ENCODE measurements around the gene GJA3. TPM values are rescaled to one million over a fixed set of nuclear protein-coding genes. Genes with fewer than 3 reads are reported as not detected.

Gene GJA3
- total RNA-seq, 2 experiments from 2014 or later, result not detected

GRCh38 chr13:20102525-20103180 is 58.2 kb downstream of the GJA3 start:
- intact Hi-C loops (cut with micrococcal nuclease; ENCODE audit: unreplicated experiment), result no loop called here
- CTCF ChIA-PET (ENCODE audit: unreplicated experiment), result no interaction called here

GRCh38 chr13:20101467-20102316 is 59.2 kb downstream of the GJA3 start:
- DNase-seq (ENCODE audit: low spot score), result no peak
- no peaks in the 10 kb centered on the region for H4K20me1 ChIP-seq (ENCODE audit: insufficient read depth, low read length)
- no peaks in the 10 kb centered on the region for H3K79me2 ChIP-seq (ENCODE audit: insufficient read depth, low read depth, low read length)
- H3K9me2 ChIP-seq (ENCODE audit: insufficient read depth, low read length), result no peaks in the 10 kb centered on the region
- POLR2A ChIA-PET, result interaction anchor here (1.4 kb wide), 1 partner anchor 8 kb away, joined by 5 read pairs; no protein-coding TSS in a partner anchor
- H3K36me3 ChIP-seq (ENCODE audit: insufficient read depth, low read length), result no peaks in the 10 kb centered on the region
- no peaks in the 10 kb centered on the region for H3K4me1 ChIP-seq (ENCODE audit: insufficient read depth, low read length, poor library complexity, severe bottlenecking)
- no peak overlapping the region for H3K4me2 ChIP-seq (ENCODE audit: low read length)
- intact Hi-C loops (cut with micrococcal nuclease; ENCODE audit: unreplicated experiment), result no loop called here
- no peak for TF ChIP-seq EZH2phosphoT487 (IDR thresholded peaks at IDR 0.05; ENCODE audit: borderline replicate concordance, low read depth, low read length)
- TF ChIP-seq, protein P1, sequence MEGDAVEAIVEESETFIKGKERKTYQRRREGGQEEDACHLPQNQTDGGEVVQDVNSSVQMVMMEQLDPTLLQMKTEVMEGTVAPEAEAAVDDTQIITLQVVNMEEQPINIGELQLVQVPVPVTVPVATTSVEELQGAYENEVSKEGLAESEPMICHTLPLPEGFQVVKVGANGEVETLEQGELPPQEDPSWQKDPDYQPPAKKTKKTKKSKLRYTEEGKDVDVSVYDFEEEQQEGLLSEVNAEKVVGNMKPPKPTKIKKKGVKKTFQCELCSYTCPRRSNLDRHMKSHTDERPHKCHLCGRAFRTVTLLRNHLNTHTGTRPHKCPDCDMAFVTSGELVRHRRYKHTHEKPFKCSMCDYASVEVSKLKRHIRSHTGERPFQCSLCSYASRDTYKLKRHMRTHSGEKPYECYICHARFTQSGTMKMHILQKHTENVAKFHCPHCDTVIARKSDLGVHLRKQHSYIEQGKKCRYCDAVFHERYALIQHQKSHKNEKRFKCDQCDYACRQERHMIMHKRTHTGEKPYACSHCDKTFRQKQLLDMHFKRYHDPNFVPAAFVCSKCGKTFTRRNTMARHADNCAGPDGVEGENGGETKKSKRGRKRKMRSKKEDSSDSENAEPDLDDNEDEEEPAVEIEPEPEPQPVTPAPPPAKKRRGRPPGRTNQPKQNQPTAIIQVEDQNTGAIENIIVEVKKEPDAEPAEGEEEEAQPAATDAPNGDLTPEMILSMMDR (conservative IDR thresholded peaks at IDR 0.05; ENCODE audit: low read length), result no peak
- CTCF ChIA-PET (ENCODE audit: unreplicated experiment), result no interaction called here
- H3K9me3 ChIP-seq (ENCODE audit: low read length), result no peaks in the 10 kb centered on the region
- no peak overlapping the region for H2AFZ ChIP-seq (ENCODE audit: low read length)
- no peak overlapping the region for H3K27ac ChIP-seq (ENCODE audit: low read depth, low read length, poor library complexity, severe bottlenecking)
- no TSS peak for BruUV-seq (replicated peaks)
- no peak overlapping the region for H3K4me3 ChIP-seq (ENCODE audit: low read depth, low read length, poor library complexity, severe bottlenecking)

More at GRCh38 chr13:20102525-20103180, 58.2 kb downstream of the GJA3 start:
- Histone ChIP-seq H2AFZ (ENCODE audit: low read length) (no peak overlapping the region), H3K9me2 (ENCODE audit: insufficient read depth, low read length) (no peaks in the 10 kb centered on the region), H3K9me3 (ENCODE audit: low read length) (no peaks in the 10 kb centered on the region), H3K27ac (ENCODE audit: low read depth, low read length, poor library complexity, severe bottlenecking) (no peak overlapping the region), H3K4me2 (ENCODE audit: low read length) (no peak overlapping the region), H4K20me1 (ENCODE audit: insufficient read depth, low read length) (no peaks in the 10 kb centered on the region), H3K36me3 (ENCODE audit: insufficient read depth, low read length) (no peaks in the 10 kb centered on the region), H3K4me1 (ENCODE audit: insufficient read depth, low read length, poor library complexity, severe bottlenecking) (no peaks in the 10 kb centered on the region), H3K4me3 (ENCODE audit: low read depth, low read length, poor library complexity, severe bottlenecking) (no peak overlapping the region), H3K79me2 (ENCODE audit: insufficient read depth, low read depth, low read length) (no peaks in the 10 kb centered on the region)
- TF ChIP-seq EZH2phosphoT487 (IDR thresholded peaks at IDR 0.05; ENCODE audit: borderline replicate concordance, low read depth, low read length), result no peak
- TF ChIP-seq, protein P1 (conservative IDR thresholded peaks at IDR 0.05; ENCODE audit: low read length), result no peak
- no peak for DNase-seq (ENCODE audit: low spot score)
- POLR2A ChIA-PET, result no interaction called here
- BruUV-seq (replicated peaks), result no TSS peak

DNA sequence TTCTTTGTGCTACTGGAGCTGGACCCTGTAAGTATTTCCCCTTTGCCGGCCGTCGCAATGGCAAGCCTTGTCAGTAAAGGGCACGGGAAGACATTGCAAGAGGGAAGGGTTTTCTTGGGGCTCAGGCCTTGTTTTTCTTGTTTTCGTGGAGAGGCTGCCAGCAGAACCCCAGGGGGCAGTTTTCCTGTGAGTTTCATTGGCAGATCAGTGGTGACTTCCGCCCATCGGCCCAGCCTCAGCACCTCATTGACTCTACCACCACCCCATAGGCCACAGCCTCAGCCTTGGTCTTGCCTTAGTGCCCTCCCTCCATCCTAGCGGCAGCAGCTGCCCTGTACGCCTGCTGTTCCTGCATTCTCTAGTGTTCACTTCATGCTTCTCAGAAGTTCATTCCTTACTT is 61.5 kb downstream of the GJA3 start:
- Histone ChIP-seq H3K9me3 (ENCODE audit: low read length) (no peaks in the 10 kb centered on the region), H3K36me3 (ENCODE audit: insufficient read depth, low read length) (no peaks in the 10 kb centered on the region), H3K4me1 (ENCODE audit: insufficient read depth, low read length, poor library complexity, severe bottlenecking) (no peaks in the 10 kb centered on the region), H3K79me2 (ENCODE audit: insufficient read depth, low read depth, low read length) (no peaks in the 10 kb centered on the region), H4K20me1 (ENCODE audit: insufficient read depth, low read length) (no peaks in the 10 kb centered on the region), H2AFZ (ENCODE audit: low read length) (no peak overlapping the region), H3K4me2 (ENCODE audit: low read length) (no peak overlapping the region), H3K9me2 (ENCODE audit: insufficient read depth, low read length) (no peaks in the 10 kb centered on the region), H3K4me3 (ENCODE audit: low read depth, low read length, poor library complexity, severe bottlenecking) (no peak overlapping the region), H3K27ac (ENCODE audit: low read depth, low read length, poor library complexity, severe bottlenecking) (no peak overlapping the region)
- TF ChIP-seq, protein P1 (conservative IDR thresholded peaks at IDR 0.05; ENCODE audit: low read length), result no peak
- TF ChIP-seq EZH2phosphoT487 (IDR thresholded peaks at IDR 0.05; ENCODE audit: borderline replicate concordance, low read depth, low read length), result no peak
- no peak for DNase-seq (ENCODE audit: low spot score)
- BruUV-seq (replicated peaks), result no TSS peak
- intact Hi-C loops (cut with micrococcal nuclease; ENCODE audit: unreplicated experiment), result no loop called here
- CTCF ChIA-PET (ENCODE audit: unreplicated experiment), result no interaction called here
- POLR2A ChIA-PET, result no interaction called here
